HG03196 (cell line): Measurements from ENCODE around the gene RAB9A.
A peak's percentile ranks its signal among the peaks of the same experiment; 100 is the strongest.
"Not testable (repeated sequence)": the region's sequence is repeated elsewhere in the genome, so short reads cannot be mapped to it uniquely, and the experiment has no call there.

Experiments
- ATAC-seq: cut with Tn5 transposase; IDR thresholded peaks from one replicate; pipeline ENCODE4 v1.9.1; 2021; ENCODE audit not compliant: unreplicated experiment

The RAB9A gene

GRCh38 chrX:13688958-13689740 is at the start of gene RAB9A:
Gene RAB9A (plus strand): TSS chrX:13689128. CDS start chrX:13708747, 19,619 bp downstream.
- peak; percentile 64 for ATAC-seq

- ATAC-seq: not testable (repeated sequence)
Observed at GRCh38 chrX:13641684-13642083, 47.2 kb upstream of the RAB9A start.

DNA sequence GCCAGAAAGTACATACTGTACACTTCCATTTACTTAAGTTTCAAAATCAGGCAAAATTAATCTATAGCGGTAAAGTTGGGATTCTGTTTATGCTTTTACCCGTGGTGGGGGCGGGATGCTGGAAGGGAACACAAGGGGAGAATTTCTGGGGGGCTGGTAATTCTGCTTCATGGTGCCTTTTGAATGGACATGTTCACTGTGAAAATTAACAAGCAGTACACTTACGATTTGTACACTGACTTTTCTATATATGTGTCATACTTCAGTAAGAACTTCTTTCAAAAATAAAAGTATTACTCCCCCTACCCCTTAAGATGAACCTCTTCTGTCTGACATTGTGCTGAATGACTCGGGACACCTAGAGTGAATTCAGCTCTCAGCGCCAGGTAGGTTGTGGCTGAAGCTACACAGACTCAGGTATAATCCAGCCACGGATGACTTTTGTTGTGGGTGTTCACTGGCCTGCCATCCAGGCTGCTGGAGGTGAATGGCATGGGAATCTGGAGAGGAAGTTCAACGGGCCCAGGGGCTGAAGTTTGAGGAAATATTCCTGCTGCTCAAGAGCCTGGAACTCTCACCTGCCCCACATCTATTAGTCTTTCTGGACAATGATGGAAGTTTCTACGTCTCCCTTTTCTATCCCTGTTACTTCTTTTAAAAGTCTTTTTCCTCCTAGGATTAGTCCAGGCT is 43.3 kb upstream of the RAB9A start:
- ATAC-seq: no peak

DNA sequence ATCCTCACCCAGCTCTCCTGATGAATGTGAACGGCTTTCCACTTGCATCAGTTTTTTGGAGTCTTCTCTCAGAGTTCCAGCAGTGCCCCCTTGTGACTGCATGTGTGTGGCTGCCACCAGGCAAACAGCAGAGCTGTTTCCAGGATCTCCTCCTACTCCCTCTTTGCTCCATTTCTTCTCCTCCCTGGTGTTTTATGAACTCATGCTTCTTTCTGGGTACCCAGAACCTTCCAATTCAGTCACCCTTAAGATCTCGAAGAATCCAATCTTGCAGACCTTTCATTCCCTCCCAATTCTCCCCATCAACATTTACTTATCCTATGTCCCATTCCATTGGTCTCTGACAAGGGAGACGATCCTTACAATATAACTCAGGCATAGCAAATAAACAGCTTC is 42.8 kb upstream of the RAB9A start:
- no peak for ATAC-seq

DNA sequence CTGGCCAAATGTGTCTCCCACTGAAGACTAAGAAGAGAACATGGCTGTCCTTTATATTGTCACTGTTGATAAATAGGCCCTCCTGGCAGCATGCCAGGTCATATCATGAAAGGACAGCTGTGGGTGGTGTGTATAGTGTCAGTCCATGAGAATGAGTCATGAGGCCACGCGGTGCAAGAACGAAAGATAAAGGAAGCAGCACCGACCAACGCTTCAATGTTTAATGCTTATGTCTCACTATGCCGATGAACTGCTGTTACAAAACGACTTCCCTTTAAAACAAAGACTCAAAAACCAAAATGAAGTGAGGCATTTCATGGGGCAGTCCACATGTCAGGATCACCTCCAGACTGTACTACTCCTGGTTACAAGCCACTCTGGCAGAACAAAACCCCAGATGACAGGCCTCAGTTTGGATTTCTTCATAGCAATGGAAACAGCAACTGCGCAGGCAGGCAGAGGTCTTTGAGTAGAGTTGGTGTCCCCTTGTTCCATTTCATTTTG is 41.2 kb upstream of the RAB9A start:
- no peak for ATAC-seq

DNA sequence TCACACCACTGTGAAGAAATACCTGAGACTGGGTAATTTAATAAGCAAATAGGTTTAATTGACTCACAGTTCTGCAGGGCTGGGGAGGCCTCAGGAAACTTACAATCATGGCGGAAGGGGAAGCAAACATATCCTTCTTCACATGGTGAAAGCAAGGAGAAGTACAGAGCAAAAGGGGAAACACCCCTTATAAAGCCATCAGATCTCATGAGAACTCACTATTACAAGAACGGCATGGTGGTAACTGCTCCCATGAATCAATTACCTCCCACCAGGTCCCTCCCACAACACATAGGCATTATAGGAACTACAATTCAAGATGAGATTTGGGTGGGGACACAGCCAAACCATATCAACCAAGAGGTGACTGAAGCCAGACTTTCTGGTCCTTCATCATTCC is 40.6 kb upstream of the RAB9A start:
- not testable (repeated sequence) for ATAC-seq

DNA sequence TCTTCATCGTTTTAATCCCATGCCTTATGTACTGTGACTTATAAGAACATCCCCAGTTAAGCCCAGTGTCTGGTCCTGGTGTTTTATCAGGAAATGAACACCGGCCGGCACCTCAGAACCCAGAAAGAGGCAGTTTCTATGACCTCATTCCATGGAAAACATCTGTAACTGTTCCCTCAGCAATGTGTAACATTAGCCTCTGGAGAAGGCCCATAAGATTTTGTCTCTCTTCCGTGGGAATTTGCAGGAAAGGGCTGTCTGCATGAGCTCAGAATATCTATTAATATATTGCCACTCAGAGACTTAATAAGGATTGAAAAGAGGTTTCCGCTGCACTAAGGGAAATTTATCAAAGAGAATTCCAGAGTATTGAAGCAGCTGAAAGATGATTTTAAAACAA is 39.1 kb upstream of the RAB9A start:
- no peak for ATAC-seq

- no peak for ATAC-seq
Observed at GRCh38 chrX:13650318-13650717, 38.6 kb upstream of the RAB9A start.

DNA sequence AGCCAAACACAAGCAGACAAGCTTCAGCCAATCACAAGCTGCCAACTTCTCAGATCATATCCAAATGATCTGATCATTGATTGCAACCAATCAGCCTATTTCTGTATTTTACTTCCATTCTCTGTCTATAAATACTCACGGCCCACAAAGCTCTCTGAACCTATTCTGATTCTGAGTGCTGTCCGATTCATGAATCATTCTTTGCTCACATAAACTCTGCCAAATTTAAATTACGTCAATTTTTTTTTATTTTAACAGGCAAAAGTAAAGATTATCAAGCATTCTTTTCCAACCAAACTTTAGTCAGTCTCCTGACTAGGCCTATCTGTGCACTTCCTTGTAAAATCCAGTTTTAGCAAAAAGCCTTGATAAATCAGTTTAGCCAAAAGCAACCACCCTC is 37.8 kb upstream of the RAB9A start:
- no peak for ATAC-seq

GRCh38 chrX:13652287-13652793 is 36.6 kb upstream of the RAB9A start:
- no peak for ATAC-seq

DNA sequence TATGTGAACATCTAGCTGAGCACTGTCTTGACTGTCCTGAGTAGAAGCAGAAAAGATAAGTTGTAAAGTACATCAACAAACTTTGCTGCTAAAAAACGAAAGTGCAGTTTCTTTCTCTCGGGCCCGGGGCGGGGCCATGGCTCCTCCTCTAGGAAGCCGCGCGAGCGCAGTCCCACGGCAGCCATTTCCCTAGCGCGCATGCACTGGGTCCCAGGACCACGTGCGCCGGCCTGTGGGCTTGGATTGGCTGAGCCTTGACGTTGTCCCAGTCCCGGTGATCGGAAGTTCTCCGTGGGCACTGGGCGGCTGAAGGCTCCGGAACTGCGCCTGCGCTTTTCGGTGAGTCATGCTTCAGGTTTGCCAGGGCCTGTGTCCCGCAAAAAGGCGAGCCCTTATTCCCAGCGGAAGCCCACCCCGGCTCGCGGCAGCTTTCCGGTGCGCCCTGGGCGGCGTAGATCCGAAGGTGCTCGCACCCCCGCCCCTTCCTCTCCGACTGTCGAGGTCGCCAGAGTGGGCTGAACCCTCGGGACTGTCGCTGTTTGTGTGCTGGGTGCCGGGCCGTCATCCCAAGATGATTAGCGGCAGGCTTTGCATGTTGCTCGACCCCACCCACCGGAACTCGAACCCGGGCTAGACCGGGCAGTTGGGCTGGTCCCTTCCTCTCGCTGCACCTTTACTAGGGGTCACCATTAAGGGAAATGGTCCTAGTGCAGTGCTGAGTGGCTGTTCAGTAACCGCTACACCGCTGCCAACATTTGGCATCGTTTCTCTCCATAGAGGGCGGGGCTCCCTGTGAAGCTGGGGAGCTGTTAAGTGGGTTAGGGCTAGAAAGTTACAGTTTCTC is 35.9 kb upstream of the RAB9A start, which contains the start of gene TCEANC:
Gene TCEANC (plus strand): TSS at position 292 of the 844 bp plus-strand sequence. CDS start 9,368 bp downstream, outside the sequence.
- ATAC-seq: peak; percentile 94

DNA sequence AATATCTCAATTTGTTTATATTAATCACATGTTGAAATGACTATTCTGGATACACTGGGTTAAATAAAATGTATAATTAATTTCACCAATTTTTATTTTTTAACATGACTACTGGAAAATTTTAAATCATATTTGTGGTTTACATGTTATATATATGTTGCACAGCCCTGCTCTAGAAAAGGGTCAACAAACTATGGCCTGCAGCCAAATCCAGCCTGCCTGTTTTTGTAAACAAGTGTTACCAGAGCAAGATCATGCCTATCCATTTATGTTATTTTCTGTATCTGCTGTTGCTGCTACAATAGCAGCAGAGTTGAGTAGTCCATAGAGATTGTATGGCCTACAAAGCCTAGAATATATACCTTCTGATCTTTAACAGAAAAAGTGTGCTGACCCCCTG is 34.8 kb upstream of the RAB9A start:
- no peak for ATAC-seq

GRCh38 chrX:13655674-13656073 is 33.3 kb upstream of the RAB9A start:
- ATAC-seq: no peak

DNA sequence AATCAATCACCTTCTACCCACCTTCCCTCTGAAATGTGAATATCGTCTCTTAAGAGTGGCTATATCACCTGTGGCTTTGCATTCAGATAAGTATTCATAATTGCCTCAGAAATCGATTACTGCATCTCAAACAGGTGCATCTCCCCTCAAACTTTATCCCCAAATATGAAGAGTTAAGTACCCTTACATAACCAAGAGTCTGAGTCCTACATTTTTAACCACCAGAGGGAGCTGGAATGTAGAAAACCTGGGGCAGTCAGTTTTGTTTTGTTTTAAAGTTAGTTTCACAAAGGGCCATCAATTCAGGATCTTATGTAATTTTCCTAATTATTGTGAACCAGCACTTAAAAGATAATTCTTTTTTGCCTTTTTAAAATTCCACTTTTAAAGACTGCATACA is 30.3 kb upstream of the RAB9A start:
- no peak for ATAC-seq

DNA sequence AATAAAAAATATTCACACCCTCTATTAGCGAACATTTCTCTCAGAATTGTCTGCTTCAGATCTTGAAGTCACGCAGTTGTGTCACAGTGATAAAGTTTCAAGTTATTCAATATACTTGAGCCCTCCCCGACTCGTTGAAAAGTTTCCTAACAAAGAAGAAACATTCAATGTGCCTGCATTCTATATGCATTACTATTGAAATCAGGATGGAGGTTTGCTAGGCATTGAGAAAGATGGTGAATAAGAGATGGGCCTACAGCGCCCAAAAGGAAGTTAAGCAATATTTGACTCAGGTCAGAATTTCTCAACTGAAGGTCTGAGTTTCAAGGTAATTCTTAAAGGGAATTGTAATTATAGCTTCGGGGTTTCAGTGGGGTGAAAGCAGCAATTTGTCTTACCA is 29.9 kb upstream of the RAB9A start:
- no peak for ATAC-seq

GRCh38 chrX:13661735-13662288 is 27.1 kb upstream of the RAB9A start:
- no peak for ATAC-seq

DNA sequence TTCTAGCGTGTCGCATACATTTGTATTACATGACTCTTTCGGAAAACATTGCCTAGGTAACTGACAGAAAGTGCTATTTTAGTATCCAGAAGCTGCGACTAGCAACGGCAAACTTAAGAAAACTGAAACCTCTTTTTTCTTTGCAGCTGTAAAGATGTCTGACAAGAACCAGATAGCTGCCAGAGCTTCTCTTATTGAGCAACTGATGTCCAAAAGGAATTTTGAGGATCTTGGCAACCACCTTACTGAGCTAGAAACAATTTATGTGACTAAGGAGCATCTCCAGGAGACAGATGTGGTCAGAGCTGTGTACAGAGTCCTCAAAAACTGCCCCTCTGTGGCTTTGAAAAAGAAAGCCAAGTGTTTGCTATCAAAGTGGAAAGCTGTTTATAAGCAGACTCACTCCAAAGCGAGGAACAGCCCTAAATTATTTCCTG is 26.6 kb upstream of the RAB9A start:
- ATAC-seq: no peak

DNA sequence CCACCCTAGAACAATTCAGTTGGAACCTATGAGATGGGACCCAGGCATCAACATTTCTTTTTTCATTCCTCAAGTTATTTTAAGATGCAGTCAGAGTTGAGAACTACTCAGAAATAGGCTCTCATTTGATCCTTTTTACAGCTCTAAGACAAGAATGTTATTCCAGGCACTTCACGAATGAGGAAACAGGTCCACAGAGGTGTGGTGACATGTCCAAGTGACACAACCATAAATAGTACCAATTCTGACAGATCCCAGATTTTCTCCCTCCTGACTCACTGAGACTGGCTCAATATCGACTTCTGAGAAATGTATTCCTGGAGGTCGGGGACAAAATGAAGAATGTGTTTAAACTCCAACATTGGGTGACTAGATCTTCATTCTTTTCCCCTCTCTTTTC is 24.9 kb upstream of the RAB9A start:
- no peak for ATAC-seq

DNA sequence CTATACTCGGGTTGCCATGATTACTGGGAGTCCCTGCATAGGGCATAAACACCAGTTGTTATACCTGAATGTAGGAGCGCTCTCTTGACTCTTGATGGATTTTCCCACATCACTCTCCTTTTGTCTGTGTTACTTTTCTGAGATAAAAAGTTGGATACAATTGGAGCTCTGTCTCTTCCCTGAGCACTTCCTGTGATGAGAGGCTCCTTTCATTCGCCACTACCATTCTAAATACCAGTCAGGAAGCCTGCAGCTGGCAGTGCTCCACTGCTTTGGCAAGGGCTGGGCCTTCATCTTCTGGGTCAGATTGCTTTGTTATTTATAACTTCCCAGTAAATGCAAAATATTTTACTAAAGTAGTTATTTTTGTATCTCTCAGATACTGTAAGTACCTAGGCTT is 22.1 kb upstream of the RAB9A start:
- ATAC-seq: no peak

DNA sequence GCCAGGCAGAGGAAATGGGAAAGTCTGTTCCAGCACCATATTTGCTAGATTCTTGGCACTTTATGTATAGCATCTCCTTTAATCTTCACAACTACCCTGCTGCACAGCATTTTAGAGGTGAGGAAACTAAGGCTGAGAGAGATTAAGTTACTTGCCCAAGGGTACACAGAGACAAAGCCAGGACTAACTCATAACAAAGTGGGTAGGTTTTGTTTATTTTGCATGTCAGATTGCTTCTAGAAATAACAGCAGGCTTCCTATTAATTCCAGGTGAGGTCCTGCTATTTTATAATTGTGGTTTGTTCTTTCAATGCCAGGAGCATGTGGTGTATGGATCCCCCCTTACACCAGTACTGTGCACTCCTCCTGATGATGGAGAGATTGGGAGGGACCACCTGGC is 21.0 kb upstream of the RAB9A start:
- no peak for ATAC-seq

GRCh38 chrX:13669246-13669737 is 19.6 kb upstream of the RAB9A start:
- ATAC-seq: peak; percentile 70
